GM12878 (cell line): ENCODE measurements around the gene RRAGD. TPM values are rescaled to one million over a fixed set of nuclear protein-coding genes. Genes with fewer than 3 reads are reported as not detected.
A peak's percentile ranks its signal among the peaks of the same experiment; 100 is the strongest.

Experiments used
- BCL11A ChIP-seq: IDR thresholded peaks from 2 replicates; pipeline ENCODE4 v1.6.1; 2011; ENCODE audit warnings: low read depth, low read length
- CHD4 ChIP-seq: fragments of 200-600 bp; sonication (generic); IDR thresholded peaks from 2 replicates; pipeline ENCODE4 v1.6.1; 2016; ENCODE audit warnings: mild to moderate bottlenecking
- CREB1 ChIP-seq: IDR thresholded peaks from 2 replicates; pipeline ENCODE4 v1.6.1; 2012; ENCODE audit warnings: low read depth, mild to moderate bottlenecking, inconsistent platforms
- DPF2 ChIP-seq: fragments of 450-650 bp; IDR thresholded peaks from 2 replicates; pipeline ENCODE4 v1.6.1; 2017; ENCODE audit warnings: mild to moderate bottlenecking
- ESRRA ChIP-seq: IDR thresholded peaks from 2 replicates; pipeline ENCODE4 v1.6.1; 2012; ENCODE audit warnings: mild to moderate bottlenecking, low read length, improper control_type of control experiment
- EZH2 ChIP-seq: IDR thresholded peaks from 2 replicates; pipeline ENCODE4 v1.6.1; 2012; ENCODE audit warnings: low read depth, mild to moderate bottlenecking, control low read depth, inconsistent platforms, low read length, borderline replicate concordance; ENCODE audit not compliant: control insufficient read depth
- FOS ChIP-seq: IDR thresholded peaks from 3 replicates; pipeline ENCODE4 v1.6.1; 2011; ENCODE audit warnings: borderline replicate concordance; ENCODE audit not compliant: insufficient read length; ENCODE audit errors: extremely low read depth
- HDAC6 ChIP-seq: fragments of 200-600 bp; sonication (generic); IDR thresholded peaks from one replicate; pipeline ENCODE4 v1.8.0; 2017; ENCODE audit warnings: antibody characterized with exemption; ENCODE audit not compliant: unreplicated experiment
- KLF5 ChIP-seq: fragments of 450-650 bp; IDR thresholded peaks from 2 replicates; pipeline ENCODE4 v1.6.1; 2014; ENCODE audit warnings: mild to moderate bottlenecking; ENCODE audit not compliant: partially characterized antibody
- MAX ChIP-seq: IDR thresholded peaks from 2 replicates; pipeline ENCODE4 v1.6.1; 2012; ENCODE audit warnings: low read depth, low read length, improper control_type of control experiment
- NBN ChIP-seq: fragments of 450-650 bp; IDR thresholded peaks from 2 replicates; pipeline ENCODE4 v1.6.1; 2016
- NKRF ChIP-seq: fragments of 450-650 bp; conservative IDR thresholded peaks from 2 replicates; pipeline ENCODE4 v1.6.1; 2017; ENCODE audit warnings: mild to moderate bottlenecking, moderate library complexity
- PKNOX1 ChIP-seq: fragments of 450-650 bp; IDR thresholded peaks from 2 replicates; pipeline ENCODE4 v1.6.1; 2016; ENCODE audit warnings: mild to moderate bottlenecking
- PML ChIP-seq: IDR thresholded peaks from 2 replicates; pipeline ENCODE4 v1.6.1; 2012; ENCODE audit warnings: low read length, inconsistent platforms
- RAD51 ChIP-seq: fragments of 450-650 bp; IDR thresholded peaks from 2 replicates; pipeline ENCODE4 v1.6.1; 2016; ENCODE audit warnings: moderate library complexity, mild to moderate bottlenecking, inconsistent platforms
- RB1 ChIP-seq: fragments of 450-650 bp; formaldehyde crosslinking; IDR thresholded peaks from 2 replicates; pipeline ENCODE4 v1.6.1; 2017; ENCODE audit warnings: mild to moderate bottlenecking, borderline replicate concordance
- SMC3 ChIP-seq: IDR thresholded peaks from 2 replicates; pipeline ENCODE4 v1.6.1; 2011; ENCODE audit warnings: low read length, improper control_type of control experiment, borderline replicate concordance
- SRF ChIP-seq, 2 experiments: IDR thresholded peaks; 2 replicates each; pipeline ENCODE4 v1.6.1; 2011; ENCODE audit warnings: low read depth in 2 of 2, low read length in 2 of 2, mild to moderate bottlenecking in 1 of 2, moderate library complexity in 1 of 2
- STAT1 ChIP-seq: fragments of 450-650 bp; conservative IDR thresholded peaks from 2 replicates; pipeline ENCODE4 v1.6.1; 2014; ENCODE audit warnings: antibody characterized with exemption, mild to moderate bottlenecking
- TCF7 ChIP-seq: IDR thresholded peaks from 2 replicates; pipeline ENCODE4 v1.6.1; 2014; ENCODE audit warnings: antibody characterized with exemption, borderline replicate concordance
- USF2 ChIP-seq: IDR thresholded peaks from 2 replicates; pipeline ENCODE4 v1.6.1; 2011; ENCODE audit warnings: low read depth, low read length, improper control_type of control experiment, borderline replicate concordance
- ZBTB4 ChIP-seq: fragments of 450-650 bp; formaldehyde crosslinking; IDR thresholded peaks from 2 replicates; pipeline ENCODE4 v1.4.0; 2022; ENCODE audit warnings: mild to moderate bottlenecking, moderate library complexity
- ZZZ3 ChIP-seq: IDR thresholded peaks from 2 replicates; pipeline ENCODE4 v1.6.1; 2011; ENCODE audit warnings: low read depth; ENCODE audit not compliant: control insufficient read depth, insufficient read length
- polyA plus RNA-seq, 11 experiments: library from polyadenylated mRNA; depleted of rRNA in 4 of 11; unstranded in 6 of 11; stranded (reverse) in 5 of 11; fragments of >200 nt; fragmentation: Nextera tagmentation in 4 of 11; fragmentation: Illumina TruSeq in 1 of 11; extraction: Ambion mirVana in 4 of 11; extraction: Trizol in 1 of 11; gene quantifications; 1 replicate in 1 of 11; 2 replicates in 10 of 11; pipeline versions ENCODE4 v1.2.1 to v1.2.3, GENCODE V29; 2011 to 2016; ENCODE audit warnings: inconsistent platforms in 2 of 11, missing spikeins in 2 of 11, low read depth in 1 of 11
- total RNA-seq, 4 experiments: library from RNA; depleted of rRNA in 3 of 4; stranded (reverse); fragments of >200 nt in 3 of 4; fragmentation: Illumina TruSeq in 1 of 4; extraction: Trizol in 1 of 4; gene quantifications; 2 replicates each; pipeline versions ENCODE4 v1.2.1 to v1.2.3, GENCODE V29; 2013 to 2021

RRAGD gene
- total and polyA plus RNA-seq, 10 of the 15 experiments (the other 5 are each of a cell fraction or from before 2014, with no cell fraction given): 4.6 to 17.4 (median 8.5) TPM

- no peak for TF ChIP-seq NKRF
- no peak for TF ChIP-seq RAD51
- no peak for TF ChIP-seq KLF5
- TF ChIP-seq STAT1: no peak
- TF ChIP-seq PKNOX1: peak; percentile 39; the same call in 1 of the 2 replicates
- TF ChIP-seq DPF2: peak; percentile 50
- TF ChIP-seq ZBTB4 (CRISPR knock-in tag): no peak
- no peak for TF ChIP-seq FOS
- TF ChIP-seq BCL11A: peak; percentile 59; the same call in 1 of the 2 replicates
- no peak for TF ChIP-seq SMC3
- TF ChIP-seq MAX: no peak
- no peak for TF ChIP-seq HDAC6
- no peak for TF ChIP-seq ESRRA
- no peak for TF ChIP-seq CHD4
- TF ChIP-seq TCF7: no peak
- TF ChIP-seq USF2: no peak
- no peak for TF ChIP-seq RB1
- 0 out of 2 replicates have a peak, but pooled peaks have one; percentile 39 for TF ChIP-seq CREB1
- TF ChIP-seq SRF (IDR thresholded peaks at IDR 0.05; ENCODE audit: low read depth in 2 of 2, low read length in 2 of 2): no peak
- peak; percentile 85 for TF ChIP-seq PML
- TF ChIP-seq ZZZ3: no peak
- TF ChIP-seq EZH2: no peak
- TF ChIP-seq NBN: peak; percentile 77
Measured at GRCh38 chr6:89357390-89357789, 54.7 kb downstream of the RRAGD start (continued).
